Activated T-cell treated with anti-CD3 and anti-CD28 coated beads for 4 hours (primary cell): Measurements from ENCODE around the gene MYO7B.

Source experiments
- DNase-seq: peaks from one replicate; pipeline ENCODE4 v3.0.0-alpha.2; 2020

Gene MYO7B

DNA sequence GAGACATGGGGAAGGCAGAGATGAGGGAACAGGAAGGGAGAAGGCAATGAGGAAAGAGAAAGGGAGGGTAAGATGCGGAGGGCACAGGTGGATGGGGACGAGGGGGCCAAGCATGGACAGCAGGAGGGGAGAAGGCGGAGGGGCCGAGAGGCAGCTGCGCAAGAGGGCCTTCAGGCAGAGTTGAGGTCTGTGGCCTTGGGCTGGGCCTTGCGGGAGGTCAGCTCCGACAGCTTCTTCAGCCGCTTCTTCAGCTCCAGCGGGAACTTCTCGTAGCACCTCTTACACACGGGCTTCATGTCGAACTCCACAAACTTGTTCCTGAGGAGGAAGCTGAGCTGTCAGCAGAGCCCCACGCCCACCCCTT is 103.6 kb downstream of the MYO7B start:
- no peak for DNase-seq

- DNase-seq, result no peak
Observed at GRCh38 chr2:127640082-127641072, 104.9 kb downstream of the MYO7B start.

DNA sequence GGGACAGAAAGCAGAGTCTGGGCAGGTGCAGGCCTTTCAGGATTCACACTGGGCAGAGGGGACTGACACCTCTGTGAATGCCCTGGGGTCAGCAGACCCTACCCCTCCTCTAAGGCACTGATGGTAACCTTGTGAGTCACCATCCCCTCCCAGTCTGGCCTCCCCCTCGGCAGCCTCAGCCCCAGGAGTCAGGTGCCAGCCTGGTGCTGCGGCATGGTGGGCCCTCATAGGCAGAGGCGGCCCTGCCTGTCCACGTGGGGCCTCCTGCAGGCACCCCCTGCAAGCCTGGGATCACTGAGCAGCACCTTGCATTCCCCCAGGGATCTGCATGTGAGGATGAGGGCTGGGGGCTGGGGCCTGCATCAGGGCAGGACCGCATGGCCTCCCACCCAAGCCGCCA is 105.7 kb downstream of the MYO7B start:
- no peak for DNase-seq

- no peak for DNase-seq
Observed at GRCh38 chr2:127641846-127642507, 106.5 kb downstream of the MYO7B start.

DNA sequence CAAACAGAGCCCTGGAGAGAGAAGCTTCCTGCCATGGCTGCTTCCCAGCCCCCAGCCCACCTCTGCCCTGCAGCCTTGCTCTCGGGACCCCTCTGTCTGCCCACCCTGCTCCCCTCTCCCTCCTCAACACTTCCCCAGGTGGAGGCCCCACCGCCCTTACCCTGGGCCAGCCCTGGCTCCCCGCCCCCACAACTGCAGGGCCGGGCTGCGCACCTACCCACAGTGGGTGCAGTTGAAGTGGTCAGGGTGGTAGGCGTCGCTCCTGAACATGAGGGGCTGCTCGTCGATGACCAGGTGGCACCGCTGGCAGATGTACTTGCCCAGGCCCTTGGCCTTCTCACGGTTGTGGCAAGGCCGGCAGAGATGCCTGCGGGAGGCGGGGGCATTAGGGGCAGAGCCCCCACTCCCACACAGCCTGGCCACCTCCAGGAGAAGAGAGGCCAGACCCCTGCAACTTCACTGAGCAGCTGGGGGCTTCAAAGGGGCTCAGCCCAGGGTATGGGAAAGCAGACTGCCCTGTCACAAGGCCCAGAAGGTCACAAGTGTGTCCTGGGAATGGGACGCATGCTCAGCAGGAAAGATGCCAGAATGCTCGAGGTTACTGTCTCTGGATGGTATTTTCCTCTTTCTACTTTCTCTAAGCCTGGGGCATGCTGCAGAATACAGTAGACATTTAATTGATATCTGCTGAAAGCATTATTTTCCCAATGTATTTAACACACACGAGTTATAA is 107.4 kb downstream of the MYO7B start:
- DNase-seq, result no peak

DNA sequence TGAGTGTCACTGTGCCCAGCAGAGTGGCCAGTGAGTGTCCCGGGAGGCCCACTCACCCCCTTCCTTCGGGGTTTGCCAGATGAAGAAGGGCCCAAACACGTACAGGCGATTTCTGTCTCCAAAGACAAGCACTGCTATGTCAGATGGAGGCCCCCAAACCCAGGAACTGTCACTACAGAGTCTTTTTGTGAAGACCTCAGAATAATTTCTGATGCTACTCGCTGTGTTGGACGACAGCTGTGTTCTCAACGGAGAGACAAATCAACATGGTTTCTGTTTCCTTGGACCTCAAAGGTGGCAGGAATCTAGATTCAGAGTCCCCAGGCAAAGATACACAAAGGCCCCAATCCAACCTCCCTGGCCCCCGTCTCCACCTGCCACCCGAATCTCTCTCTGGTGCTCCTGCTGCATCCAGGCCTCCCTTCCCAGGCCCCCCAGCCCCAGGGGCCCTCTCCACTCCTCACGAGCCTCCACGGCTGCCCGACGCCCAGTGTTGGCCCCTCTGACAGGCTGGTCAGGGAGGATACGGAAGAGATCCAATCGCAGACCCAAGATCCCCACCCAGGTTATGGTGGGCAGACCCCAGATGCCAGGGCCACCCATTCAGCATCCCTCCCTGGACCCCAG is 108.1 kb downstream of the MYO7B start:
- no peak for DNase-seq

GRCh38 chr2:127644066-127645025 is 108.9 kb downstream of the MYO7B start:
- no peak for DNase-seq

DNA sequence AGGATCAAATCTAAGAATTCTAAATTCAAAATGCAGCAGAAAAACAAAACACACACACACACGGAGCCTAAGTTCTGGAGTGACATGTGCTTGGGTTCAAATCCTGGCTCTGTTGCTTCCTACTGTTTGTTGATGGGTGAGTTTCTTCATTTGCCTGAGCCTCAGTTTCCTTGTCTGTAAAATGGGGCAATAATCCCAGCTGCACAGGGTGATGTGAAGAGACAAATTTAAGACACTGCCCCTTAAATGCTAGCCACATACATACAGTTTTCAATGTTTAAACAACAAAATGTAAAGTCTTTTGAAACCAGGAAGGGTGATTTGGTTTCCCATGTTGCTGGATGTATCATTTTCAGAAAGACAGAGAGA is 109.5 kb downstream of the MYO7B start:
- DNase-seq, result no peak

- no peak for DNase-seq
Observed at GRCh38 chr2:127645395-127646291, 110.2 kb downstream of the MYO7B start, which contains the start of gene GPR17. Gene GPR17, plus strand, starts transcription at chr2:127646153. Its CDS starts 4,583 bp downstream, at chr2:127650736.

- DNase-seq, result no peak
Observed at GRCh38 chr2:127646487-127647241, 111.2 kb downstream of the MYO7B start.

GRCh38 chr2:127647242-127648190 is 112.0 kb downstream of the MYO7B start:
- DNase-seq, result no peak

DNA sequence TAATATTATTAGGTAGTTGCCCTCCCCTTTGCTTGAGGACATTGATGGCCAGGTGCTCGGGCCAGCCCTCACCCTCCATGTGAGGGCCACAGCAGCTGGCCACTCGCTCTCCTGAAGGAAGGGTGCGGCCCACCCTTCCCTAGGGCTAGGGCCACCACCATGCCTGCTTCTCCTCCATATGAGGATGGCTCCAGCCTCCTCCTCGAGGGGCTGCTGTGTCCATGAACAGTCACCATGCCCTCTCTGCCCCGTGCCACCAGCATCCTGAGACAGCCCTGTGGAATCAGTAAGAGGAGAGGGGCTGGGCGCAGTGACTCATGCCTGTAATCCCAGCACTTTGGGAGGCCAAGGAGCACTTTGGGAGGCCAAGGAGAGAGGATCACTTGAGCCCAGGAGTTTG is 112.8 kb downstream of the MYO7B start:
- DNase-seq, result no peak

GRCh38 chr2:127649100-127649611 is 113.7 kb downstream of the MYO7B start:
- DNase-seq, result no peak

DNA sequence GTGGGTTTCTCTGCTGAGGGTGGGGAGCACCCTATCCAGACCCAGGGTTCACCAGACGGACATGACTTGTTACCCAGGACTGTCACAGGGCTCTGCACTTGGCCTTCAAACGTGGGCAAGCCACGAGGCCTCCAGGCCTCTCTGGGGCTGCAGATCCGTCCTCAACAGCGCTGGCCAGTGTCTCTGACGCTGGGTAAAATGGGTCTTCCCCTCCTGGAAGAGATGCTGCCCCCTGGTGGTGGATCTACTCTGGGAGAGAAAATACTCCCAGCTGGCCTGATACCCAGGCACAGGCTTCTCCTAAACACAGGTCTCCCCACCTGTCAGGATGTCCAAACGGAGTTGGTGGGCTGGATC is 114.2 kb downstream of the MYO7B start:
- peak; percentile 88 for DNase-seq

DNA sequence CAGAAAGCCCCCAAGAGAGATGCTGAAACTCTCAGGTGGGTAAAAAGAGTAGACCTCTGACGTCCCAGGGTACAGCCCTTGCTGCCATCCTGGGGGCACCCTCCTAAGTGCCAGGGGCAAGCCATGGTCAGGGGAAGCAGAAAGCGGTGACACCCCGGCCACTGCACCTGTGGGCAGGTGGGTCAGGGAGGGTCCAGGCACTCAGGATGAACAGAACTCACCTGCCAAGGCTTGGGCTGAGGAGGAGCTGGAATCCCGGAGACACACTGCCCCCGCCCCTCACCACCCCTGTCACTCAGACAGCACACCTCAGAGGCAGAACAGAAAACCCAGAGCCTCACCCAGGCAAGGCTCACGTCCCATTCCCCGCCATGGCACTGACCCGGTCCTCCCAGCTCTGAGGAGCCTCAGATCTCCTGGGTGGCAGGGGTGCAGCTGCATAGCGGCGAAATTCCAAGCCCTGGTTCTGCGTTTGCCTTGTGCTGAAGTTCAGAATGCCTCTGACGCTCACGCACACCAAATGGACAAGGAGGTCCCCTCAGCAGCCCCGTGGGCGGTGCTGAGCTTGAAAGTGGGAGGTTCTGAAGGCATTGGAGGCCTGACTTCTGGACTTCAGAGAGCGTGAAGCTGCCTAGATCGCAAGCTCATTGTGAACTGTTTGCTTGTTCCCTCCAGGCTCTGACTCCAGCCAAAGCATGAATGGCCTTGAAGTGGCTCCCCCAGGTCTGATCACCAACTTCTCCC is 114.7 kb downstream of the MYO7B start:
- no peak for DNase-seq

GRCh38 chr2:127650785-127651380 is 115.4 kb downstream of the MYO7B start:
- DNase-seq, result no peak

DNA sequence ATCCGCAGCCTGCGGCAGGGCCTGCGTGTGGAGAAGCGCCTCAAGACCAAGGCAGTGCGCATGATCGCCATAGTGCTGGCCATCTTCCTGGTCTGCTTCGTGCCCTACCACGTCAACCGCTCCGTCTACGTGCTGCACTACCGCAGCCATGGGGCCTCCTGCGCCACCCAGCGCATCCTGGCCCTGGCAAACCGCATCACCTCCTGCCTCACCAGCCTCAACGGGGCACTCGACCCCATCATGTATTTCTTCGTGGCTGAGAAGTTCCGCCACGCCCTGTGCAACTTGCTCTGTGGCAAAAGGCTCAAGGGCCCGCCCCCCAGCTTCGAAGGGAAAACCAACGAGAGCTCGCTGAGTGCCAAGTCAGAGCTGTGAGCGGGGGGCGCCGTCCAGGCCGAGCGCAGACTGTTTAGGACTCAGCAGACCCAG is 115.9 kb downstream of the MYO7B start:
- DNase-seq, result no peak
